ENCODE results near the gene EVA1C. TPM values are rescaled to one million over a fixed set of nuclear protein-coding genes. Genes with fewer than 3 reads are reported as not detected.
A peak's percentile ranks its signal among the peaks of the same experiment; 100 is the strongest.
"Not testable (repeated sequence)": the region's sequence is repeated elsewhere in the genome, so short reads cannot be mapped to it uniquely, and the experiment has no call there.

Gene EVA1C
- total and polyA plus RNA-seq, 9 donors = 27.1 to 156 (median 48.8) TPM

GRCh38 chr21:32508558-32508957 lies 96.1 kb downstream of the EVA1C start:
- no peaks in the 10 kb centered on the region for H3K9me3 ChIP-seq
- intact Hi-C loops (cut with DNase I) = no loop called here
- no peaks in the 10 kb centered on the region for H3K36me3 ChIP-seq
- DNase-seq = peak in 1 of 5 donors; percentile 3
- TF ChIP-seq EP300 (IDR thresholded peaks at IDR 0.05) (no peak), POLR2A (IDR thresholded peaks at IDR 0.05) (no peak), CTCF (IDR thresholded peaks at IDR 0.05) (no peak)
- no peak overlapping the region for H3K27ac ChIP-seq
- WGBS, 3 donors = 89 to 90% (median 89%) methylated on average over 9 of the region's 9 CpGs
- H3K27me3 ChIP-seq = no peaks in the 10 kb centered on the region
- H3K4me1 ChIP-seq (ENCODE audit: insufficient read depth) = no peaks in the 10 kb centered on the region
- no peak overlapping the region for H3K4me3 ChIP-seq

GRCh38 chr21:32508975-32509374 lies 96.5 kb downstream of the EVA1C start:
- H3K36me3 ChIP-seq; H3K4me1 ChIP-seq (ENCODE audit: insufficient read depth); H3K27ac ChIP-seq; H3K9me3 ChIP-seq; intact Hi-C loops (cut with DNase I); H3K27me3 ChIP-seq; DNase-seq; H3K4me3 ChIP-seq: not testable (repeated sequence)
- 90 to 94% (median 94%) methylated on average over 2 of the region's 2 CpGs for WGBS, 3 donors

- H3K27ac ChIP-seq = no peak overlapping the region
- WGBS, 3 donors = 67 to 76% (median 70%) methylated on average over 12 of the region's 12 CpGs
- intact Hi-C loops (cut with DNase I) = no loop called here
- no peak overlapping the region for H3K4me3 ChIP-seq
- TF ChIP-seq EP300 (IDR thresholded peaks at IDR 0.05) = no peak
- TF ChIP-seq CTCF (IDR thresholded peaks at IDR 0.05) = no peak
- TF ChIP-seq POLR2A (IDR thresholded peaks at IDR 0.05) = no peak
- H3K4me1 ChIP-seq (ENCODE audit: insufficient read depth) = no peaks in the 10 kb centered on the region
- H3K27me3 ChIP-seq = no peaks in the 10 kb centered on the region
- no peaks in the 10 kb centered on the region for H3K36me3 ChIP-seq
- H3K9me3 ChIP-seq = no peaks in the 10 kb centered on the region
- peak in 1 of 5 donors; percentile 27 for DNase-seq
Observed at GRCh38 chr21:32514275-32515055, 102.0 kb downstream of the EVA1C start.

- Histone ChIP-seq H3K9me3 (no peaks in the 10 kb centered on the region), H3K4me1 (ENCODE audit: insufficient read depth) (peaks cover 3% of the 10 kb centered on the region), H3K36me3 (no peaks in the 10 kb centered on the region), H3K27me3 (no peaks in the 10 kb centered on the region), H3K27ac (no peak overlapping the region), H3K4me3 (no peak overlapping the region)
- 29 to 31% (median 31%) methylated on average over 5 of the region's 5 CpGs for whole genome bisulfite sequencing, 3 donors
- no peak for DNase-seq
- intact Hi-C loops (cut with DNase I) = no loop called here
- TF ChIP-seq EP300 (IDR thresholded peaks at IDR 0.05) (no peak), CTCF (IDR thresholded peaks at IDR 0.05) (no peak), POLR2A (IDR thresholded peaks at IDR 0.05) (no peak)
Observed at GRCh38 chr21:32515874-32516273, 103.4 kb downstream of the EVA1C start.

Data from ovary (tissue), 9 donors.